ENCODE data around the gene MTA1.
A peak's percentile ranks its signal among the peaks of the same experiment; 100 is the strongest.

MTA1 gene

GRCh38 chr14:105471823-105472485 lies 52.3 kb downstream of the MTA1 start:
- no peak for DNase-seq (ENCODE audit: low spot score)
- in situ Hi-C loops (cut with MboI; ENCODE audit: low sequenced_read_pairs, unreplicated experiment), result no loop called here
- no peak for TF ChIP-seq CTCF (IDR thresholded peaks at IDR 0.05; ENCODE audit: borderline replicate concordance, control extremely low read depth, extremely low read depth, insufficient read depth, missing control alignments)

GRCh38 chr14:105472486-105472991 lies 52.9 kb downstream of the MTA1 start:
- no peak for DNase-seq (ENCODE audit: low spot score)
- TF ChIP-seq CTCF (IDR thresholded peaks at IDR 0.05; ENCODE audit: borderline replicate concordance, control extremely low read depth, extremely low read depth, insufficient read depth, missing control alignments), result no peak
- in situ Hi-C loops (cut with MboI; ENCODE audit: low sequenced_read_pairs, unreplicated experiment), result no loop called here

- in situ Hi-C loops (cut with MboI; ENCODE audit: low sequenced_read_pairs, unreplicated experiment), result no loop called here
- DNase-seq (ENCODE audit: low spot score), result no peak
- no peak for TF ChIP-seq CTCF (IDR thresholded peaks at IDR 0.05; ENCODE audit: borderline replicate concordance, control extremely low read depth, extremely low read depth, insufficient read depth, missing control alignments)
Measured at GRCh38 chr14:105473033-105473676, 53.5 kb downstream of the MTA1 start.

- in situ Hi-C loops (cut with MboI; ENCODE audit: low sequenced_read_pairs, unreplicated experiment), result no loop called here
- no peak for TF ChIP-seq CTCF (IDR thresholded peaks at IDR 0.05; ENCODE audit: borderline replicate concordance, control extremely low read depth, extremely low read depth, insufficient read depth, missing control alignments)
- peak; percentile 79 for DNase-seq (ENCODE audit: low spot score)
Measured at GRCh38 chr14:105473677-105474482, 54.3 kb downstream of the MTA1 start.

- in situ Hi-C loops (cut with MboI; ENCODE audit: low sequenced_read_pairs, unreplicated experiment), result no loop called here
- TF ChIP-seq CTCF (IDR thresholded peaks at IDR 0.05; ENCODE audit: borderline replicate concordance, control extremely low read depth, extremely low read depth, insufficient read depth, missing control alignments), result no peak
- DNase-seq (ENCODE audit: low spot score), result peak; percentile 86
Measured at GRCh38 chr14:105474483-105475268, 55.0 kb downstream of the MTA1 start, which contains the start of gene CRIP2. Gene CRIP2, plus strand, starts transcription at chr14:105474821. Its CDS starts 42 bp downstream, at chr14:105474863.
